ENCODE results near the gene CAMTA1.

GRCh38 chr1:6898974-6899539, 113.8 kb downstream of the CAMTA1 start:
- TF ChIP-seq CTCF (conservative IDR thresholded peaks at IDR 0.05; ENCODE audit: low read depth, low read length) (no peak), EZH2 (IDR thresholded peaks at IDR 0.05; ENCODE audit: borderline replicate concordance, low read depth, low read length, poor library complexity, severe bottlenecking) (no peak)

All from A673 (cell line).